ENCODE data around the gene NXF1. TPM values are rescaled to one million over a fixed set of nuclear protein-coding genes. Genes with fewer than 3 reads are reported as not detected.

NXF1 gene
- total and polyA plus RNA-seq, 2 donors (not counting 1 experiment from before 2014, with no cell fraction given) = 161 to 262 TPM

DNA sequence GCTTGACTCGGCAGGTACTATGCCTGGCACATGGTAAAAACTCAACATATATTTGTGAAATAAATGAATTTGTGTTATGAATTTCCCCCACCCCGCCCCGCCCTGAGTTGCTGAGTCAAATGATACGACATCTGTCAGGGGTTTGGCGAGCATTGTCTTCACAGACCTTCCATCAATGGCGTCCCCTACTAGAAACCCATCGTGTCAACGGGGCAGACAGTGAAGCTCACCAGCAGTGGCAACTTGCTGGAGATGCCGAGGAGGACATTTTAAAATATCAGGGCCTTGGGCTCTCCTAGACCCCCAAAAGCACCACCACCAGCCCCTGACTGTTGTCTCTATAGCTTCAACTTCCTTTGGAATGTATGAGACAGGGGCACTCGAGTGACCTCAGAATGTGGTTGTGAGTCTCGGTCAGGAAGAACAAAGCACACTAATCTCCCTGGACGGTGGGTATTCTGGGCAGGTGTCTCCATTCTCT is 761 bp upstream of the NXF1 start:
- intact Hi-C loops (cut with micrococcal nuclease) = loop anchor here (1.0 kb wide), 6 partner anchors 14 to 56 kb away; partner anchors contain the start of genes TMEM179B, TMEM223 and WDR74
- Mint-ChIP-seq H3K27me3 (no peaks in the 10 kb centered on the region), H3K27ac (peak overlapping the region; percentile 99), H3K4me1 (peaks cover 32% of the 10 kb centered on the region), H3K9me3 (ENCODE audit: insufficient read depth) (no peaks in the 10 kb centered on the region), H3K4me3 (peak overlapping the region; percentile 100)
- Histone ChIP-seq H3K4me1 (ENCODE audit: control insufficient read depth in 2 of 2, insufficient read depth in 2 of 2, low read length in 2 of 2) (peaks cover 11 to 25% of the 10 kb centered on the region in 2 donors), H3K36me3 (replicated peaks in 1 of 2; ENCODE audit: control extremely low read depth in 1 of 2, control insufficient read depth in 1 of 2, extremely low read depth in 1 of 2, insufficient read depth in 2 of 2, low read length in 1 of 2) (peaks cover 8 to 24% of the 10 kb centered on the region in 2 experiments), H3K79me2 (ENCODE audit: control insufficient read depth, insufficient read depth, low read length) (peaks cover 39% of the 10 kb centered on the region), H3K9ac (ENCODE audit: low read length) (peak overlapping the region; percentile 91), H3K27me3 (replicated peaks in 1 of 4; ENCODE audit: control extremely low read depth in 1 of 4, control insufficient read depth in 3 of 4, insufficient read depth in 4 of 4, low read length in 3 of 4) (no peaks in the 10 kb centered on the region), H3K4me2 (replicated peaks; ENCODE audit: low read depth, low read length, poor library complexity, severe bottlenecking) (peak overlapping the region; percentile 82), H4K20me1 (ENCODE audit: control insufficient read depth, insufficient read depth, low read length, poor library complexity, severe bottlenecking) (peaks cover 13% of the 10 kb centered on the region), H3K9me3 (ENCODE audit: control extremely low read depth in 1 of 3, control insufficient read depth in 2 of 3, insufficient read depth in 1 of 3, low read length in 2 of 3) (no peaks in the 10 kb centered on the region), H2AFZ (ENCODE audit: insufficient read depth, low read depth, low read length, poor library complexity, severe bottlenecking) (peak overlapping the region; percentile 66), H3K27ac (ENCODE audit: low read length in 2 of 2) (peak overlapping the region in 1 of 2 donors; percentile 60), H3K4me3 (ENCODE audit: control extremely low read depth in 1 of 5, extremely low read depth in 1 of 5, insufficient read depth in 1 of 5, low read depth in 2 of 5, low read length in 4 of 5) (peak overlapping the region; percentile 67 to 96 (median 81))
- ATAC-seq (ENCODE audit: low read depth) (no peak), DNase-seq (no peak)
- TF ChIP-seq, protein P1, sequence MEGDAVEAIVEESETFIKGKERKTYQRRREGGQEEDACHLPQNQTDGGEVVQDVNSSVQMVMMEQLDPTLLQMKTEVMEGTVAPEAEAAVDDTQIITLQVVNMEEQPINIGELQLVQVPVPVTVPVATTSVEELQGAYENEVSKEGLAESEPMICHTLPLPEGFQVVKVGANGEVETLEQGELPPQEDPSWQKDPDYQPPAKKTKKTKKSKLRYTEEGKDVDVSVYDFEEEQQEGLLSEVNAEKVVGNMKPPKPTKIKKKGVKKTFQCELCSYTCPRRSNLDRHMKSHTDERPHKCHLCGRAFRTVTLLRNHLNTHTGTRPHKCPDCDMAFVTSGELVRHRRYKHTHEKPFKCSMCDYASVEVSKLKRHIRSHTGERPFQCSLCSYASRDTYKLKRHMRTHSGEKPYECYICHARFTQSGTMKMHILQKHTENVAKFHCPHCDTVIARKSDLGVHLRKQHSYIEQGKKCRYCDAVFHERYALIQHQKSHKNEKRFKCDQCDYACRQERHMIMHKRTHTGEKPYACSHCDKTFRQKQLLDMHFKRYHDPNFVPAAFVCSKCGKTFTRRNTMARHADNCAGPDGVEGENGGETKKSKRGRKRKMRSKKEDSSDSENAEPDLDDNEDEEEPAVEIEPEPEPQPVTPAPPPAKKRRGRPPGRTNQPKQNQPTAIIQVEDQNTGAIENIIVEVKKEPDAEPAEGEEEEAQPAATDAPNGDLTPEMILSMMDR (IDR thresholded peaks at IDR 0.05) = no peak
- no peak for TF ChIP-seq EZH2 (IDR thresholded peaks at IDR 0.05; ENCODE audit: borderline replicate concordance, insufficient read depth, low read depth, low read length, poor library complexity, severe bottlenecking)
- 14% methylated on average over 4 of the region's 12 CpGs for WGBS (ENCODE audit: insufficient coverage)
- ChIA-PET CTCF (interaction anchor here (0.8 to 1.9 kb wide), 5 partner anchors 12 to 56 kb away, joined by 3 to 10 read pairs (median 3); partner anchors contain the start of genes TEX54 and WDR74), POLR2A (interaction anchor here (0.6 to 3.4 kb wide), 15 partner anchors 10 to 1458 kb away, joined by 3 to 27 read pairs (median 6); partner anchors contain the start of genes HNRNPUL2, STX5, TEX54 and WDR74)

Data from B cell (primary cell).